ENCODE measurements around the gene KIRREL3.

DNA sequence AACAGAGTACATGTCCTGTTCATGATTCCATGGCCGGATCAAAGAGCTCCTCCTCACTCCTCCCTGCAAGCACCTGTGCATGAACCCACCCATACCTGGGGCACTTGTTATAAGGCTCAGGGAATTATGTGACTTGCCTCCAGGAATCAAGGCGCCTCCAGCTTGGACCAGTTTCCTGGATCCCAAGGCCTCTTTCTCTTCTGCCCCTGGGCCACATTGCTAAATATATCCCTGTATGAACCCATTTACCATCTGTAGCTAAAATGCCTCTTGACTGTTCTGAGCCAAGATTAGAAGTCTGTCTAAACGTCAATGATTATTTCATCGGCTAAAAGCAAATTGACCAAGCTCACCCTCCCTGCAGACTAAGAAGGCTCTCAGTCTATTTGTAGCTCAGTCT lies 135.6 kb downstream of the KIRREL3 start:
- TF ChIP-seq, protein P1, sequence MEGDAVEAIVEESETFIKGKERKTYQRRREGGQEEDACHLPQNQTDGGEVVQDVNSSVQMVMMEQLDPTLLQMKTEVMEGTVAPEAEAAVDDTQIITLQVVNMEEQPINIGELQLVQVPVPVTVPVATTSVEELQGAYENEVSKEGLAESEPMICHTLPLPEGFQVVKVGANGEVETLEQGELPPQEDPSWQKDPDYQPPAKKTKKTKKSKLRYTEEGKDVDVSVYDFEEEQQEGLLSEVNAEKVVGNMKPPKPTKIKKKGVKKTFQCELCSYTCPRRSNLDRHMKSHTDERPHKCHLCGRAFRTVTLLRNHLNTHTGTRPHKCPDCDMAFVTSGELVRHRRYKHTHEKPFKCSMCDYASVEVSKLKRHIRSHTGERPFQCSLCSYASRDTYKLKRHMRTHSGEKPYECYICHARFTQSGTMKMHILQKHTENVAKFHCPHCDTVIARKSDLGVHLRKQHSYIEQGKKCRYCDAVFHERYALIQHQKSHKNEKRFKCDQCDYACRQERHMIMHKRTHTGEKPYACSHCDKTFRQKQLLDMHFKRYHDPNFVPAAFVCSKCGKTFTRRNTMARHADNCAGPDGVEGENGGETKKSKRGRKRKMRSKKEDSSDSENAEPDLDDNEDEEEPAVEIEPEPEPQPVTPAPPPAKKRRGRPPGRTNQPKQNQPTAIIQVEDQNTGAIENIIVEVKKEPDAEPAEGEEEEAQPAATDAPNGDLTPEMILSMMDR (IDR thresholded peaks at IDR 0.05; ENCODE audit: low read depth, low read length): no peak
- TF ChIP-seq EZH2phosphoT487 (IDR thresholded peaks at IDR 0.05; ENCODE audit: low read depth): no peak
